ENCODE measurements around the gene ZNF335. TPM values are rescaled to one million over a fixed set of nuclear protein-coding genes. Genes with fewer than 3 reads are reported as not detected.

Gene ZNF335
- total and polyA plus RNA-seq, 2 donors (not counting 3 experiments of a cell fraction or from before 2014, with no cell fraction given) = 17.3 to 22.8 TPM

DNA sequence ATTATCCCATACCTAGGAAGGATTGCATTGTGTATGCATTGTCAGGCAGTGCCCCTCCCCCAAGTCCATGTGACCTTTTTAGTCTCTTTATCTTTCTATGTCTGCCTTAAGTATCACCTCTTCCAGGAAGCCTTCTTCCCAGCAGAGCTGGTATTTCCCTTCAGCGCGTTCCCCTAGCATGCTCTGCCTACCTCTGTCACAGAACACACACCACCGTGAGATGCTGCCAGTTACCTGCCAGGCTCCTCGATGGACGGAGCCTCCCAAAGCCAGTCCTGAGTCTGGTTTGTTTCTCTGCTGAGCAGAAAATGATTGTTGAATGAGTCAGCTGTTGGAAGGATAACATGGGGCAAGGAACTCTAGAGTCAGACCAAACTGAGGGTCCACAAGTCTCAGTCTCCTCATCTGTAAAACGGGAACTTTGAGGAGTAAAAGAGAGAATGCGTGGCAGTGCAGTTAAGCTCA is 11.3 kb upstream of the ZNF335 start:
- FAIRE-seq (no peak), DNase-seq (ENCODE audit: low read depth, low spot score) (no peak)
- no peaks in the 10 kb centered on the region for H3K36me3 ChIP-seq (ENCODE audit: control insufficient read depth in 2 of 2, extremely low read depth in 1 of 2, insufficient read depth in 2 of 2, low read length in 2 of 2)
- no peak overlapping the region for H3K4me2 ChIP-seq (ENCODE audit: insufficient read depth, low read length)
- intact Hi-C loops (cut with micrococcal nuclease) (no loop called here), dilution Hi-C loops (cut with MboI; ENCODE audit: extremely low pct_ligation_motif_present, low sequenced_read_pairs) (no loop called here)
- TF ChIP-seq POLR2AphosphoS5 (IDR thresholded peaks at IDR 0.05; ENCODE audit: insufficient read depth, low read depth, low read length) (no peak), MYC (IDR thresholded peaks at IDR 0.05; ENCODE audit: low read depth, low read length) (no peak)
- no peak overlapping the region for H3K4me3 ChIP-seq (replicated peaks in 1 of 3; ENCODE audit: insufficient read depth in 1 of 3, low read depth in 1 of 3, low read length in 3 of 3)
- no TSS peak for BruUV-seq (replicated peaks)
- H3K27ac ChIP-seq (ENCODE audit: insufficient read depth, low read depth, low read length) = no peak overlapping the region
- CTCF ChIA-PET = interaction anchor here (1.5 to 1.9 kb wide), 2 partner anchors 13 to 31 kb away, joined by 7 to 10 read pairs; no protein-coding TSS in a partner anchor
- POLR2A ChIA-PET = no interaction called here
- H3K9me1 ChIP-seq (replicated peaks; ENCODE audit: control insufficient read depth, extremely low read depth, insufficient read depth, low read length) = no peaks in the 10 kb centered on the region
- no peaks in the 10 kb centered on the region for H3K4me1 ChIP-seq (ENCODE audit: control insufficient read depth, extremely low read depth, insufficient read depth, low read length)
- H3K79me2 ChIP-seq (ENCODE audit: control insufficient read depth, insufficient read depth, low read length) = no peaks in the 10 kb centered on the region
- peaks cover 5 to 8% of the 10 kb centered on the region in 2 experiments for H3K27me3 ChIP-seq (ENCODE audit: control insufficient read depth in 2 of 2, insufficient read depth in 2 of 2, low read length in 2 of 2)
- H4K20me1 ChIP-seq (replicated peaks; ENCODE audit: control insufficient read depth, extremely low read depth, insufficient read depth, low read length) = no peaks in the 10 kb centered on the region
- no peaks in the 10 kb centered on the region for H3K9me3 ChIP-seq (replicated peaks; ENCODE audit: control insufficient read depth, insufficient read depth, low read length)
- no peak overlapping the region for H3K9ac ChIP-seq (replicated peaks; ENCODE audit: extremely low read depth, insufficient read depth, low read length)
- no peak overlapping the region for H2AFZ ChIP-seq (ENCODE audit: low read depth, low read length)

DNA sequence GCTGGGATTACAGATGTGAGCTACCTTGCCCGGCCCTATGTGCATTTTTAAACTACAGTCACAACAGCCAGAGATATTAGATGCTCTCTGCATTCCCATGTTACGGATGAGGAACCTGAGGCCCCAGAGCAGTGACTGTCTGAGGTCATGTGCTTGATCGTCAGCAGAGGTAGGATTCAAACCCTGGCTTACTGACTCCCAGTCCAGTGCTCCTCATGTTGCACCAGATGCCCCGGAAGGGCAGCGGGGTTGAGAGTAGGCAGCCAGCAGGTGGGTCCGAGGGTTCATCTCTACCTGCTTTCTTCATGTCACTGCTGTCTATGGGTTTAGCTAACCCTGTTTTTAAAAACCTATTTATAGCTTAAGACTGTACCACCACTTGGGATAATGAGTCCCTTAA is 9.3 kb upstream of the ZNF335 start:
- FAIRE-seq = no peak
- ChIA-PET POLR2A (no interaction called here), CTCF (no interaction called here)

More for the DNA sequence above, 9.3 kb upstream of the ZNF335 start:
- H3K4me3 ChIP-seq (replicated peaks in 1 of 3; ENCODE audit: insufficient read depth in 1 of 3, low read depth in 1 of 3, low read length in 3 of 3) = no peak overlapping the region
- H4K20me1 ChIP-seq (replicated peaks; ENCODE audit: control insufficient read depth, extremely low read depth, insufficient read depth, low read length) = no peaks in the 10 kb centered on the region
- no peak overlapping the region for H3K4me2 ChIP-seq (ENCODE audit: insufficient read depth, low read length)
- no peak overlapping the region for H2AFZ ChIP-seq (ENCODE audit: low read depth, low read length)
- no peak overlapping the region for H3K9ac ChIP-seq (replicated peaks; ENCODE audit: extremely low read depth, insufficient read depth, low read length)
- H3K9me3 ChIP-seq (replicated peaks; ENCODE audit: control insufficient read depth, insufficient read depth, low read length) = no peaks in the 10 kb centered on the region
- no peaks in the 10 kb centered on the region for H3K79me2 ChIP-seq (ENCODE audit: control insufficient read depth, insufficient read depth, low read length)
- H3K9me1 ChIP-seq (replicated peaks; ENCODE audit: control insufficient read depth, extremely low read depth, insufficient read depth, low read length) = no peaks in the 10 kb centered on the region
- TF ChIP-seq, protein P1, sequence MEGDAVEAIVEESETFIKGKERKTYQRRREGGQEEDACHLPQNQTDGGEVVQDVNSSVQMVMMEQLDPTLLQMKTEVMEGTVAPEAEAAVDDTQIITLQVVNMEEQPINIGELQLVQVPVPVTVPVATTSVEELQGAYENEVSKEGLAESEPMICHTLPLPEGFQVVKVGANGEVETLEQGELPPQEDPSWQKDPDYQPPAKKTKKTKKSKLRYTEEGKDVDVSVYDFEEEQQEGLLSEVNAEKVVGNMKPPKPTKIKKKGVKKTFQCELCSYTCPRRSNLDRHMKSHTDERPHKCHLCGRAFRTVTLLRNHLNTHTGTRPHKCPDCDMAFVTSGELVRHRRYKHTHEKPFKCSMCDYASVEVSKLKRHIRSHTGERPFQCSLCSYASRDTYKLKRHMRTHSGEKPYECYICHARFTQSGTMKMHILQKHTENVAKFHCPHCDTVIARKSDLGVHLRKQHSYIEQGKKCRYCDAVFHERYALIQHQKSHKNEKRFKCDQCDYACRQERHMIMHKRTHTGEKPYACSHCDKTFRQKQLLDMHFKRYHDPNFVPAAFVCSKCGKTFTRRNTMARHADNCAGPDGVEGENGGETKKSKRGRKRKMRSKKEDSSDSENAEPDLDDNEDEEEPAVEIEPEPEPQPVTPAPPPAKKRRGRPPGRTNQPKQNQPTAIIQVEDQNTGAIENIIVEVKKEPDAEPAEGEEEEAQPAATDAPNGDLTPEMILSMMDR (IDR thresholded peaks at IDR 0.05; ENCODE audit: extremely low read depth in 1 of 2, insufficient read depth in 1 of 2, low read depth in 1 of 2, low read length in 2 of 2) = no peak
- no peak for TF ChIP-seq MYC (IDR thresholded peaks at IDR 0.05; ENCODE audit: low read depth, low read length)
- no peak for TF ChIP-seq POLR2A (IDR thresholded peaks at IDR 0.05; ENCODE audit: low read depth, low read length)
- no peak for TF ChIP-seq FOS (IDR thresholded peaks at IDR 0.05; ENCODE audit: borderline replicate concordance, insufficient read depth, low read length)
- TF ChIP-seq, protein P2, sequence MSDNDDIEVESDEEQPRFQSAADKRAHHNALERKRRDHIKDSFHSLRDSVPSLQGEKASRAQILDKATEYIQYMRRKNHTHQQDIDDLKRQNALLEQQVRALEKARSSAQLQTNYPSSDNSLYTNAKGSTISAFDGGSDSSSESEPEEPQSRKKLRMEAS (IDR thresholded peaks at IDR 0.05; ENCODE audit: insufficient read depth, insufficient read length) = no peak
- TF ChIP-seq POLR2AphosphoS5 (IDR thresholded peaks at IDR 0.05; ENCODE audit: insufficient read depth, low read depth, low read length) = no peak
- TF ChIP-seq EZH2 (IDR thresholded peaks at IDR 0.05; ENCODE audit: borderline replicate concordance, low read depth, low read length, severe bottlenecking) = no peak
- no peak for TF ChIP-seq GATA2 (IDR thresholded peaks at IDR 0.05; ENCODE audit: insufficient read depth, insufficient read length, low read depth, low read length)
- no peak for TF ChIP-seq JUN (IDR thresholded peaks at IDR 0.05; ENCODE audit: borderline replicate concordance, insufficient read depth, insufficient read length, low read depth)
- dilution Hi-C loops (cut with MboI; ENCODE audit: extremely low pct_ligation_motif_present, low sequenced_read_pairs) (no loop called here), intact Hi-C loops (cut with micrococcal nuclease) (no loop called here)
- DNase-seq (ENCODE audit: low read depth, low spot score) = no peak
- no peaks in the 10 kb centered on the region for H3K4me1 ChIP-seq (ENCODE audit: control insufficient read depth, extremely low read depth, insufficient read depth, low read length)
- H3K36me3 ChIP-seq (ENCODE audit: control insufficient read depth in 2 of 2, extremely low read depth in 1 of 2, insufficient read depth in 2 of 2, low read length in 2 of 2) = no peaks in the 10 kb centered on the region
- peaks cover 8 to 14% of the 10 kb centered on the region in 2 experiments for H3K27me3 ChIP-seq (ENCODE audit: control insufficient read depth in 2 of 2, insufficient read depth in 2 of 2, low read length in 2 of 2)
- no TSS peak for BruUV-seq (replicated peaks)
- no peak overlapping the region for H3K27ac ChIP-seq (ENCODE audit: insufficient read depth, low read depth, low read length)
